Bronchus fibroblast of lung (primary cell): ENCODE measurements around the gene CXorf58. TPM values are rescaled to one million over a fixed set of nuclear protein-coding genes. Genes with fewer than 3 reads are reported as not detected.

ENCODE experiments used
- total RNA-seq: library from RNA; depleted of rRNA; stranded (reverse); fragments of >200 nt; gene quantifications from 2 replicates; pipeline ENCODE4 v1.2.3, GENCODE V29; 2015

CXorf58 gene
- total RNA-seq: not detected in 2 replicates

DNA sequence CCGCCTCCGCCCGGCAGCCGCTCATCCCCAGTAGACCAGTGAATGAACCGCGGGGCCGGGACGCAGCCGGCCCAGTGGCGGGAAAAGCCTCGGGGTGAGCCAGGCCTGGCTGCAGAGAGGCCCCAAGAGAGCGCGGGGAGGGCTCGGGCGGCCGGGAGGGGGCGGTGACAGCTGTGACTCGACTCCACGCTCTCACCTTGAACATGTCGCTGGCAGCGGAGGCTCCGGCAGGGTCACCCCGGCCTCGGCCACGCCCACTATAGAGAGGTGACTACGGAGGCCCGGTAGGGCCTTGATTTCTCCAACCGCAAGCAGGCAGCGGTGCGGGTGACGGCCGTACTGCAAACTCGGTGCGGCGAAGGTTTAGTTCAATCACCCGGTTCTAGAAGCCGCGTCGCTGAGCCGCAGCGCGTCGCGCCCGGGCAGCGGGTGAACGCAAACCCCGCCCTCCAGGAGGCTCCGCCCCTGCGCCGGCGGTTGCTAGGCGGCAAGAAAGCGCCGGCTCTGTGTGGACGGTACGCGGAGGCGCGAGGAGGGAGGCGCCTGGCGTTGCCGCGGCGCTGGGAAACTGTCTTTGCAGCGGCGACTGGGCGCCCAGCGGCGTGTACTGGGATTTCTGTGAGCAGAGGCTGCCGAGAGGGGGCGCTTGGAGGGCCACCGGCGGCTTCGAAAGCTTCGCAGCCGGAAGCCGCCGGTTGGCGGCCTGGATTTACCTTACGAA, at the start of gene CXorf58, which contains the start of gene APOO:
Gene CXorf58 (plus strand): TSS at position 509 of the 721 bp plus-strand sequence. CDS start 2,297 bp downstream, outside the sequence.
Gene APOO (minus strand): TSS at position 441 of the 721 bp plus-strand sequence. CDS start 236 bp downstream, at position 205.

Other genes starting within 250 kb of the CXorf58 start
- 273 and 302 TPM in 2 replicates for gene PRDX4, start 240.5 kb upstream of the CXorf58 start, total RNA-seq
- gene ACOT9, start 164.7 kb upstream of the CXorf58 start, total RNA-seq: 37.9 and 48.3 TPM in 2 replicates
- 48.2 and 66.7 TPM in 2 replicates for gene SAT1, start 124.8 kb upstream of the CXorf58 start, total RNA-seq
- 20.5 and 23.0 TPM in 2 replicates for gene APOO, start 68 bp upstream of the CXorf58 start, total RNA-seq
- 2.4 and 3.4 TPM in 2 replicates for gene KLHL15, start 119.2 kb downstream of the CXorf58 start, total RNA-seq
- 131 and 139 TPM in 2 replicates for gene EIF2S3, start 146.9 kb downstream of the CXorf58 start, total RNA-seq
- gene ZFX, start 241.7 kb downstream of the CXorf58 start, total RNA-seq: 14.4 and 18.5 TPM in 2 replicates